ENCODE measurements around the gene OGT. TPM values are rescaled to one million over a fixed set of nuclear protein-coding genes. Genes with fewer than 3 reads are reported as not detected.
"Not testable (repeated sequence)": the region's sequence is repeated elsewhere in the genome, so short reads cannot be mapped to it uniquely, and the experiment has no call there.

The OGT gene
- polyA plus RNA-seq, 1 donor = 239 TPM

DNA sequence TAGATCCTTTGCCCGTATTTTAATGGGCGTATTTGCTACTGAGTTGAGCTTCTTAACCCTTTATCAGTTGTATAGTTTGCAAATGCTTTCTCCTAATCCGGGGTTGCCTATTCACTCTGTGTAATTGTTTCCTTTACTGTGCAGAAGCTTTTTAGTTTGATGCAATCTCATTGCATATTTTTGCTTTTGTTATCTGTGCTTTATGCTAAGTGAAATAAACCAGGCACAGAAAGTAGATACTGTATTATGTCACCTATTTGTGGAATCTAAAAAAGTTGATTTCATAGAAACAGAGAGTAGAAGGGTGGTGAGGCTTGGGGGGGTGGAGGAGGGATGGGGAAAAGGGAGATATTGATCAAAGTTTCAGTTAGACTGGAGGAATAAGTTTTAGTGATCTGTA lies 17.7 kb downstream of the OGT start:
- no peaks in the 10 kb centered on the region for H3K9me3 ChIP-seq (ENCODE audit: control insufficient read depth, low read depth, low read length)
- no peak overlapping the region for H3K4me3 ChIP-seq (ENCODE audit: low read length)
- no peak for DNase-seq
- peaks cover 4% of the 10 kb centered on the region for H3K4me1 ChIP-seq (ENCODE audit: control insufficient read depth, insufficient read depth, low read length)
- no CpG with 5 or more reads among the region's 3 CpGs for WGBS (ENCODE audit: insufficient coverage, low lambda C conversion rate)
- H3K27me3 ChIP-seq (ENCODE audit: control insufficient read depth, insufficient read depth, low read length) = no peaks in the 10 kb centered on the region
- no peak overlapping the region for H3K27ac ChIP-seq (ENCODE audit: low read length)
- H3K36me3 ChIP-seq (ENCODE audit: control insufficient read depth, insufficient read depth, low read length) = peaks cover 33% of the 10 kb centered on the region

GRCh38 chrX:71556036-71556435 lies 23.1 kb downstream of the OGT start:
- H3K27me3 ChIP-seq (ENCODE audit: control insufficient read depth, insufficient read depth, low read length) = no peaks in the 10 kb centered on the region
- DNase-seq = peak in 1 of 2 donors; percentile 61
- peaks cover 29% of the 10 kb centered on the region for H3K36me3 ChIP-seq (ENCODE audit: control insufficient read depth, insufficient read depth, low read length)
- no CpG with 5 or more reads among the region's 3 CpGs for WGBS (ENCODE audit: insufficient coverage, low lambda C conversion rate)
- peaks cover 6% of the 10 kb centered on the region for H3K4me1 ChIP-seq (ENCODE audit: control insufficient read depth, insufficient read depth, low read length)
- no peak overlapping the region for H3K4me3 ChIP-seq (ENCODE audit: low read length)
- H3K9me3 ChIP-seq (ENCODE audit: control insufficient read depth, low read depth, low read length) = no peaks in the 10 kb centered on the region
- no peak overlapping the region for H3K27ac ChIP-seq (ENCODE audit: low read length)

- no peak for DNase-seq
- H3K4me3 ChIP-seq (ENCODE audit: low read length) = no peak overlapping the region
- no peaks in the 10 kb centered on the region for H3K9me3 ChIP-seq (ENCODE audit: control insufficient read depth, low read depth, low read length)
- no CpG with 5 or more reads among the region's 5 CpGs for WGBS (ENCODE audit: insufficient coverage, low lambda C conversion rate)
- no peak overlapping the region for H3K27ac ChIP-seq (ENCODE audit: low read length)
- no peaks in the 10 kb centered on the region for H3K27me3 ChIP-seq (ENCODE audit: control insufficient read depth, insufficient read depth, low read length)
- H3K36me3 ChIP-seq (ENCODE audit: control insufficient read depth, insufficient read depth, low read length) = peaks cover 54% of the 10 kb centered on the region
- H3K4me1 ChIP-seq (ENCODE audit: control insufficient read depth, insufficient read depth, low read length) = peaks cover 6% of the 10 kb centered on the region
Measured at GRCh38 chrX:71558920-71559319, 26.0 kb downstream of the OGT start.

DNA sequence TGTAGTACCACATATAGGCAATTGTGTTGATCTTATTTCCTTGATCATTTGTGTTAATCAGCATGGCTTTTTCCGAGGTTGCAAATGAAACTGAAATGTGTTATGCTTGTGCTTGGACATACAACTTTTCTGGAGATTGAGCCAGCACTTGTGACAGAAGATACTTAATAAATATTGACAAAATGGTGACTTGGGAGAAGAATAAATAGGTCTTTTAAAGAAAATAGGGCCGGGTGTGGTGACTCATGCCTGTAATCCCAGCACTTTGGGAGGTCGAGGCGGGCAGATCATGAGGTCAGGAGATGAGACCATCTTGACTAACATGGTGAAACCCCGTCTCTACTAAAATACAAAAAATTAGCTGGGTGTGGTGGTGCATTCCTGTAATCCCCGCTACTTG lies 26.9 kb downstream of the OGT start:
- not testable (repeated sequence) for H3K27ac ChIP-seq (ENCODE audit: low read length); H3K4me1 ChIP-seq (ENCODE audit: control insufficient read depth, insufficient read depth, low read length); H3K4me3 ChIP-seq (ENCODE audit: low read length); DNase-seq; H3K9me3 ChIP-seq (ENCODE audit: control insufficient read depth, low read depth, low read length); H3K27me3 ChIP-seq (ENCODE audit: control insufficient read depth, insufficient read depth, low read length)
- H3K36me3 ChIP-seq (ENCODE audit: control insufficient read depth, insufficient read depth, low read length) = peaks cover 62% of the 10 kb centered on the region
- no CpG with 5 or more reads among the region's 6 CpGs for WGBS (ENCODE audit: insufficient coverage, low lambda C conversion rate)

GRCh38 chrX:71563921-71564320 lies 31.0 kb downstream of the OGT start:
- no CpG with 5 or more reads among the region's 1 CpG for WGBS (ENCODE audit: insufficient coverage, low lambda C conversion rate)
- no peaks in the 10 kb centered on the region for H3K27me3 ChIP-seq (ENCODE audit: control insufficient read depth, insufficient read depth, low read length)
- no peak for DNase-seq
- H3K4me1 ChIP-seq (ENCODE audit: control insufficient read depth, insufficient read depth, low read length) = no peaks in the 10 kb centered on the region
- peaks cover 68% of the 10 kb centered on the region for H3K36me3 ChIP-seq (ENCODE audit: control insufficient read depth, insufficient read depth, low read length)
- no peak overlapping the region for H3K27ac ChIP-seq (ENCODE audit: low read length)
- H3K4me3 ChIP-seq (ENCODE audit: low read length) = no peak overlapping the region
- H3K9me3 ChIP-seq (ENCODE audit: control insufficient read depth, low read depth, low read length) = no peaks in the 10 kb centered on the region

- Histone ChIP-seq H3K27ac (ENCODE audit: low read length) (no peak overlapping the region), H3K4me3 (ENCODE audit: low read length) (no peak overlapping the region), H3K27me3 (ENCODE audit: control insufficient read depth, insufficient read depth, low read length) (no peaks in the 10 kb centered on the region), H3K36me3 (ENCODE audit: control insufficient read depth, insufficient read depth, low read length) (peaks cover 63% of the 10 kb centered on the region), H3K9me3 (ENCODE audit: control insufficient read depth, low read depth, low read length) (no peaks in the 10 kb centered on the region), H3K4me1 (ENCODE audit: control insufficient read depth, insufficient read depth, low read length) (no peaks in the 10 kb centered on the region)
- DNase-seq = no peak
- WGBS (ENCODE audit: insufficient coverage, low lambda C conversion rate) = no CpG with 5 or more reads among the region's 9 CpGs
Measured at GRCh38 chrX:71565474-71566041, 32.7 kb downstream of the OGT start.

DNA sequence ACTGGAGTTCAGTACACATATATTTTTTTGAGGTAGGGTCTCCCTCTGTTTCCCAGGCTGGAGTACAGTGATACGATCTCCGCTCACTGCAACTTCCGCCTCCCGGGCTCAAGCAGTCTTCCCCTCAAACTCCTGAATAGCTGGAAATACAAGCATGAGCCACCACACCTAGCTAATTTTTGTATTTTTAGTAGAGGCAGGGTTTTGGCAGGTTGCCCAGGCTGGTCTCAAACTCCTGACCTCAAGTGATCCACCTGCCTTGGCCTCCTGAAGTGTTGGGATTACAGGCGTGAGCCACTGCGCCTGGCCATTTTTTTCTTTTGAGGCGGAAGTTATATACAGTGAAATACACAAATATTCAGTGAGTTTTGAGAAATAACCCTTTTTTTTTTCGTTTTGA lies 38.5 kb downstream of the OGT start:
- not testable (repeated sequence) for DNase-seq; H3K4me3 ChIP-seq (ENCODE audit: low read length); H3K9me3 ChIP-seq (ENCODE audit: control insufficient read depth, low read depth, low read length); H3K4me1 ChIP-seq (ENCODE audit: control insufficient read depth, insufficient read depth, low read length); H3K27me3 ChIP-seq (ENCODE audit: control insufficient read depth, insufficient read depth, low read length); H3K27ac ChIP-seq (ENCODE audit: low read length)
- WGBS (ENCODE audit: insufficient coverage, low lambda C conversion rate) = no CpG with 5 or more reads among the region's 8 CpGs
- H3K36me3 ChIP-seq (ENCODE audit: control insufficient read depth, insufficient read depth, low read length) = peaks cover 43% of the 10 kb centered on the region

DNA sequence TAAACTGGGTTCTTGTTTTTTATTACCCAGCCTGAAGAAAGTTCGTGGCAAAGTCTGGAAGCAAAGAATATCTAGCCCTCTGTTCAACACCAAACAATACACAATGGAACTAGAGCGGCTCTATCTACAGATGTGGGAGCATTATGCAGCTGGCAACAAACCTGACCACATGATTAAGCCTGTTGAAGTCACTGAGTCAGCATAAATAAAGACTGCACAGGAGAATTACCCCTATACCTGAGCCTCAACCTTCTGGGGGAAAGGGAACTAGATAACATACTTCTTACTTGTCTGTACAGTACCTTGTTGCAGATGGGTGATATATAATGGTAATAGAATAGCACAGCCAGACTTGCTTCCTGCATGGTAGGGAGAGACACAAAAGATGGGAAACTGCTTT lies 40.7 kb downstream of the OGT start:
- DNase-seq = no peak
- H3K27me3 ChIP-seq (ENCODE audit: control insufficient read depth, insufficient read depth, low read length) = no peaks in the 10 kb centered on the region
- H3K36me3 ChIP-seq (ENCODE audit: control insufficient read depth, insufficient read depth, low read length) = peaks cover 34% of the 10 kb centered on the region
- no peak overlapping the region for H3K27ac ChIP-seq (ENCODE audit: low read length)
- no peaks in the 10 kb centered on the region for H3K9me3 ChIP-seq (ENCODE audit: control insufficient read depth, low read depth, low read length)
- no CpG with 5 or more reads among the region's 2 CpGs for WGBS (ENCODE audit: insufficient coverage, low lambda C conversion rate)
- no peaks in the 10 kb centered on the region for H3K4me1 ChIP-seq (ENCODE audit: control insufficient read depth, insufficient read depth, low read length)
- no peak overlapping the region for H3K4me3 ChIP-seq (ENCODE audit: low read length)

GRCh38 chrX:71577682-71578081 lies 44.8 kb downstream of the OGT start:
- Histone ChIP-seq H3K4me1 (ENCODE audit: control insufficient read depth, insufficient read depth, low read length) (no peaks in the 10 kb centered on the region), H3K27ac (ENCODE audit: low read length) (no peak overlapping the region), H3K36me3 (ENCODE audit: control insufficient read depth, insufficient read depth, low read length) (peaks cover 22% of the 10 kb centered on the region), H3K4me3 (ENCODE audit: low read length) (no peak overlapping the region), H3K27me3 (ENCODE audit: control insufficient read depth, insufficient read depth, low read length) (no peaks in the 10 kb centered on the region), H3K9me3 (ENCODE audit: control insufficient read depth, low read depth, low read length) (no peaks in the 10 kb centered on the region)
- WGBS (ENCODE audit: insufficient coverage, low lambda C conversion rate) = no CpG with 5 or more reads among the region's 24 CpGs
- DNase-seq = no peak

- Histone ChIP-seq H3K27ac (ENCODE audit: low read length) (no peak within 1 kb of the TSS), H3K4me3 (ENCODE audit: low read length) (no peak within 1 kb of the TSS), H3K36me3 (ENCODE audit: control insufficient read depth, insufficient read depth, low read length) (peaks cover 18% of the 10 kb centered on the region), H3K4me1 (ENCODE audit: control insufficient read depth, insufficient read depth, low read length) (no peaks in the 10 kb centered on the region), H3K27me3 (ENCODE audit: control insufficient read depth, insufficient read depth, low read length) (no peaks in the 10 kb centered on the region), H3K9me3 (ENCODE audit: control insufficient read depth, low read depth, low read length) (no peaks in the 10 kb centered on the region)
- no CpG with 5 or more reads among the region's 48 CpGs for WGBS (ENCODE audit: insufficient coverage, low lambda C conversion rate)
- DNase-seq = no peak
Measured at GRCh38 chrX:71578253-71579135, 45.6 kb downstream of the OGT start, which contains the start of gene GCNA. Gene GCNA, plus strand, starts transcription at chrX:71578437. Its CDS starts 2,385 bp downstream, at chrX:71580822.

All from large intestine (tissue), 3 donors.